H9 (cell line): ENCODE measurements around the gene LFNG. TPM values are rescaled to one million over a fixed set of nuclear protein-coding genes. Genes with fewer than 3 reads are reported as not detected.

Experiments used
- DNase-seq: peaks from one replicate; pipeline ENCODE4 v3.0.0-alpha.2; 2017
- H2AFZ ChIP-seq: one replicate; pipeline ENCODE4 v1.6.1; 2013; ENCODE audit warnings: mild to moderate bottlenecking, low read length, control low read depth, moderate library complexity
- H2AK5ac ChIP-seq: 2 replicates; pipeline ENCODE4 v1.6.1; 2013; ENCODE audit warnings: low read length, control low read depth, mixed read lengths; ENCODE audit not compliant: insufficient read length
- H2BK120ac ChIP-seq: one replicate; pipeline ENCODE4 v1.6.1; 2013; ENCODE audit warnings: low read depth, mild to moderate bottlenecking, low read length, control low read depth, inconsistent platforms; ENCODE audit not compliant: poor library complexity, severe bottlenecking
- H2BK12ac ChIP-seq: 2 replicates; pipeline ENCODE4 v1.6.1; 2013; ENCODE audit warnings: low read length, control low read depth, mixed read lengths, low read depth; ENCODE audit not compliant: insufficient read length
- H2BK15ac ChIP-seq: 2 replicates; pipeline ENCODE4 v1.6.1; 2013; ENCODE audit warnings: low read depth, low read length, control low read depth
- H2BK20ac ChIP-seq: one replicate; pipeline ENCODE4 v1.6.1; 2013; ENCODE audit warnings: low read depth, mild to moderate bottlenecking, low read length, control low read depth, inconsistent platforms; ENCODE audit not compliant: poor library complexity, severe bottlenecking
- H2BK5ac ChIP-seq: 2 replicates; pipeline ENCODE4 v1.6.1; 2013; ENCODE audit warnings: low read length, control low read depth, mixed read lengths; ENCODE audit not compliant: insufficient read length
- H3K14ac ChIP-seq: 2 replicates; pipeline ENCODE4 v1.6.1; 2013; ENCODE audit warnings: low read length, control low read depth; ENCODE audit not compliant: insufficient read depth
- H3K18ac ChIP-seq: 2 replicates; pipeline ENCODE4 v1.6.1; 2013; ENCODE audit warnings: low read depth, mild to moderate bottlenecking, mixed read lengths, low read length, control low read depth; ENCODE audit not compliant: insufficient read length
- H3K23ac ChIP-seq: 2 replicates; pipeline ENCODE4 v1.6.1; 2013; ENCODE audit warnings: low read length, control low read depth, mixed read lengths, low read depth; ENCODE audit not compliant: insufficient read length
- H3K23me2 ChIP-seq: 2 replicates; pipeline ENCODE4 v1.6.1; 2013; ENCODE audit warnings: low read depth, mild to moderate bottlenecking, mixed read lengths, low read length, control low read depth; ENCODE audit not compliant: insufficient read length, poor library complexity, severe bottlenecking
- H3K27ac ChIP-seq: 2 replicates; pipeline ENCODE4 v1.5.1; 2013; ENCODE audit warnings: low read length, control low read depth, mixed read lengths, low read depth; ENCODE audit not compliant: insufficient read length
- H3K27me3 ChIP-seq: 2 replicates; pipeline ENCODE4 v1.6.1; 2013; ENCODE audit warnings: low read length, control low read depth, inconsistent platforms; ENCODE audit not compliant: insufficient read depth
- H3K4ac ChIP-seq: 2 replicates; pipeline ENCODE4 v1.6.1; 2013; ENCODE audit warnings: low read depth, mild to moderate bottlenecking, control low read depth, inconsistent platforms, low read length, moderate library complexity
- H3K4me1 ChIP-seq: 2 replicates; pipeline ENCODE4 v1.6.1; 2013; ENCODE audit warnings: low read length, control low read depth, inconsistent platforms; ENCODE audit not compliant: insufficient read depth
- H3K4me2 ChIP-seq: 2 replicates; pipeline ENCODE4 v1.6.1; 2013; ENCODE audit warnings: low read length, control low read depth, mixed read lengths; ENCODE audit not compliant: insufficient read length, insufficient read depth
- H3K56ac ChIP-seq: 2 replicates; pipeline ENCODE4 v1.6.1; 2013; ENCODE audit warnings: low read depth, mild to moderate bottlenecking, mixed read lengths, low read length, control low read depth; ENCODE audit not compliant: insufficient read length
- H3K79me1 ChIP-seq: 2 replicates; pipeline ENCODE4 v1.6.1; 2013; ENCODE audit warnings: low read depth, mild to moderate bottlenecking, moderate library complexity, low read length, control low read depth, inconsistent platforms; ENCODE audit not compliant: insufficient read depth, poor library complexity, severe bottlenecking
- H3K79me2 ChIP-seq: 2 replicates; pipeline ENCODE4 v1.6.1; 2013; ENCODE audit warnings: low read length, control low read depth, inconsistent platforms; ENCODE audit not compliant: insufficient read depth
- H3K9ac ChIP-seq: 2 replicates; pipeline ENCODE4 v1.6.1; 2013; ENCODE audit warnings: low read length, control low read depth, mixed read lengths; ENCODE audit not compliant: insufficient read length; ENCODE audit errors: extremely low read depth
- H3K9me3 ChIP-seq: one replicate; pipeline ENCODE4 v1.6.1; 2013; ENCODE audit warnings: low read depth, low read length, inconsistent platforms; ENCODE audit not compliant: control insufficient read depth
- H3T11ph ChIP-seq: one replicate; pipeline ENCODE4 v1.6.1; 2013; ENCODE audit warnings: mild to moderate bottlenecking, low read length, control low read depth, inconsistent platforms
- H4K20me1 ChIP-seq: one replicate; pipeline ENCODE4 v1.6.1; 2013; ENCODE audit not compliant: control insufficient read depth, insufficient read length, insufficient read depth
- H4K5ac ChIP-seq: 2 replicates; pipeline ENCODE4 v1.6.1; 2013; ENCODE audit warnings: low read depth, mild to moderate bottlenecking, mixed read lengths, low read length, control low read depth; ENCODE audit not compliant: insufficient read length
- H4K8ac ChIP-seq: replicated peaks from 2 replicates; pipeline ENCODE4 v1.6.1; 2013; ENCODE audit warnings: low read length, control low read depth, mixed read lengths, low read depth; ENCODE audit not compliant: insufficient read length
- H4K91ac ChIP-seq: 2 replicates; pipeline ENCODE4 v1.6.1; 2013; ENCODE audit warnings: low read depth, mild to moderate bottlenecking, moderate library complexity, mixed read lengths, low read length, control low read depth; ENCODE audit not compliant: insufficient read length
- H3K27ac Mint-ChIP-seq, 3 experiments: 2 replicates in 2 of 3; 3 replicates in 1 of 3; pipeline ENCODE4 v1.8.0; 2020 to 2021; ENCODE audit warnings: mixed read lengths in 3 of 3, mild to moderate bottlenecking in 1 of 3, moderate library complexity in 1 of 3
- H3K27me3 Mint-ChIP-seq: 2 replicates; pipeline ENCODE4 v1.8.0; 2021; ENCODE audit warnings: low read depth, mild to moderate bottlenecking, moderate library complexity, mixed read lengths
- H3K36me3 Mint-ChIP-seq, 3 experiments: 2 replicates in 2 of 3; 3 replicates in 1 of 3; pipeline ENCODE4 v1.8.0; 2020 to 2021; ENCODE audit warnings: low read depth in 3 of 3, mixed read lengths in 3 of 3; ENCODE audit not compliant: insufficient read depth in 1 of 3
- H3K4me1 Mint-ChIP-seq, 2 experiments: 2 replicates each; pipeline ENCODE4 v1.8.0; 2020; ENCODE audit warnings: mixed read lengths in 2 of 2
- H3K4me3 Mint-ChIP-seq, 2 experiments: 2 replicates in 1 of 2; 3 replicates in 1 of 2; pipeline ENCODE4 v1.8.0; 2020 to 2021; ENCODE audit warnings: mild to moderate bottlenecking in 2 of 2, mixed read lengths in 2 of 2, moderate library complexity in 1 of 2
- H3K9me3 Mint-ChIP-seq, 2 experiments: 2 replicates in 1 of 2; 3 replicates in 1 of 2; pipeline ENCODE4 v1.8.0; 2020; ENCODE audit warnings: mild to moderate bottlenecking in 2 of 2, mixed read lengths in 2 of 2, moderate library complexity in 1 of 2
- CTCF ChIP-seq: fragments of 200-600 bp; sonication (generic); conservative IDR thresholded peaks from 3 replicates; pipeline ENCODE4 v1.8.0; 2021; ENCODE audit warnings: antibody characterized with exemption, mild to moderate bottlenecking
- WGBS: extraction: QIAGEN DNeasy Blood & Tissue Kit; methylation state at CpG from one replicate; pipeline ENCODE4 v1.1.7; 2013; ENCODE audit warnings: missing lambda C conversion rate, low lambda C conversion rate, mixed read lengths; ENCODE audit not compliant: insufficient read length; ENCODE audit errors: extremely low coverage; 5-methylcytosine and 5-hydroxymethylcytosine counted together
- total RNA-seq: library from RNA; stranded (reverse); gene quantifications from 2 replicates; pipeline ENCODE4 v1.2.1, GENCODE V29; 2021

The LFNG gene
- total RNA-seq, 1 experiment from 2014 or later: 52.9 TPM

- Histone ChIP-seq H3K27me3 (no peaks in the 10 kb centered on the region), H2AFZ (no peak overlapping the region), H2BK120ac (no peak overlapping the region), H4K20me1 (no peaks in the 10 kb centered on the region), H4K91ac (no peak overlapping the region), H2AK5ac (no peak overlapping the region), H3K23ac (no peak overlapping the region), H3K79me2 (no peaks in the 10 kb centered on the region), H3T11ph (no peak overlapping the region), H3K4ac (no peak overlapping the region), H2BK15ac (no peak overlapping the region), H3K27ac (no peak overlapping the region), H3K9me3 (no peaks in the 10 kb centered on the region), H3K18ac (no peak overlapping the region), H3K79me1 (no peaks in the 10 kb centered on the region), H4K8ac (no peak overlapping the region), H3K23me2 (no peaks in the 10 kb centered on the region), H3K4me1 (no peaks in the 10 kb centered on the region; the same call in 1 of the 2 replicates), H3K9ac (no peak overlapping the region), H3K56ac (no peak overlapping the region), H2BK20ac (no peak overlapping the region), H4K5ac (no peak overlapping the region), H3K4me2 (no peak overlapping the region), H3K14ac (no peak overlapping the region), H2BK12ac (no peak overlapping the region), H2BK5ac (no peak overlapping the region)
- Mint-ChIP-seq H3K27me3 (no peaks in the 10 kb centered on the region), H3K27ac (peak overlapping the region in 2 of 3 experiments; percentile 93 to 95; a peak in 5 of 7 replicates), H3K4me1 (peaks cover 31 to 40% of the 10 kb centered on the region in 2 experiments), H3K36me3 (peaks cover 0 to 28% (median 28%) of the 10 kb centered on the region in 3 experiments; a peak in 6 of 7 replicates), H3K9me3 (0 out of 5 replicates have a peak, but pooled peaks cover 0 to 2% of the 10 kb centered on the region in 2 experiments), H3K4me3 (peak overlapping the region in 1 of 2 experiments; percentile 16; a peak in 1 of 5 replicates)
- WGBS: no CpG with 5 or more reads among the region's 17 CpGs
- DNase-seq: no peak
- no peak for TF ChIP-seq CTCF
These were observed 8.2 kb downstream of the LFNG start for GRCh38 chr7:2527505-2528467.
